Measurements from ENCODE around the gene INO80B.

Gene INO80B

DNA sequence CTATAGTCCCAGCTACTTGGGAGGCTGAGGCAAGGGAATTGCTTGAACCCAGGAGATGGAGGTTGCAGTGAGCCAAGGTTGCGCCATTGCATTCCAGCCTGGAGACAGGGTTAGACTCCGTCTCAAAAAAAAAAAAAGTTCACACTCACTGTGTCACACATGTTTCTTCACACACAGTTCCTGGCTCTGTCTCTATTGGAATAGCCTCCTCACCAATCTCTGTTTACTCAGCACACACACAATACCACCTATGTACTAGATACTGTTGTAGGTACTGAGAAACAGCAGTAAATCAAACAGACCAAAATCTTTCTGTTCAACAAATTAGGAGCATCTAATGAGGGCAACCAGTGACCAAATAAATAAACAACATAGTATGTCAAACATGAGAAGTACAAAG, 31.3 kb downstream of the INO80B start:
- DNase-seq = no peak
- Histone ChIP-seq H3K27me3 (no peaks in the 10 kb centered on the region), H3K4me1 (peaks cover 0 to 21% (median 18%) of the 10 kb centered on the region in 4 donors), H3K4me3 (no peak overlapping the region), H3K9me3 (no peaks in the 10 kb centered on the region), H3K36me3 (peaks cover 17 to 51% (median 31%) of the 10 kb centered on the region in 3 donors), H3K27ac (no peak overlapping the region)
- intact Hi-C loops (cut with DNase I; ENCODE audit: low total_unique reads) = no loop called here
- TF ChIP-seq, protein P1, sequence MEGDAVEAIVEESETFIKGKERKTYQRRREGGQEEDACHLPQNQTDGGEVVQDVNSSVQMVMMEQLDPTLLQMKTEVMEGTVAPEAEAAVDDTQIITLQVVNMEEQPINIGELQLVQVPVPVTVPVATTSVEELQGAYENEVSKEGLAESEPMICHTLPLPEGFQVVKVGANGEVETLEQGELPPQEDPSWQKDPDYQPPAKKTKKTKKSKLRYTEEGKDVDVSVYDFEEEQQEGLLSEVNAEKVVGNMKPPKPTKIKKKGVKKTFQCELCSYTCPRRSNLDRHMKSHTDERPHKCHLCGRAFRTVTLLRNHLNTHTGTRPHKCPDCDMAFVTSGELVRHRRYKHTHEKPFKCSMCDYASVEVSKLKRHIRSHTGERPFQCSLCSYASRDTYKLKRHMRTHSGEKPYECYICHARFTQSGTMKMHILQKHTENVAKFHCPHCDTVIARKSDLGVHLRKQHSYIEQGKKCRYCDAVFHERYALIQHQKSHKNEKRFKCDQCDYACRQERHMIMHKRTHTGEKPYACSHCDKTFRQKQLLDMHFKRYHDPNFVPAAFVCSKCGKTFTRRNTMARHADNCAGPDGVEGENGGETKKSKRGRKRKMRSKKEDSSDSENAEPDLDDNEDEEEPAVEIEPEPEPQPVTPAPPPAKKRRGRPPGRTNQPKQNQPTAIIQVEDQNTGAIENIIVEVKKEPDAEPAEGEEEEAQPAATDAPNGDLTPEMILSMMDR (IDR thresholded peaks at IDR 0.05) = no peak

DNA sequence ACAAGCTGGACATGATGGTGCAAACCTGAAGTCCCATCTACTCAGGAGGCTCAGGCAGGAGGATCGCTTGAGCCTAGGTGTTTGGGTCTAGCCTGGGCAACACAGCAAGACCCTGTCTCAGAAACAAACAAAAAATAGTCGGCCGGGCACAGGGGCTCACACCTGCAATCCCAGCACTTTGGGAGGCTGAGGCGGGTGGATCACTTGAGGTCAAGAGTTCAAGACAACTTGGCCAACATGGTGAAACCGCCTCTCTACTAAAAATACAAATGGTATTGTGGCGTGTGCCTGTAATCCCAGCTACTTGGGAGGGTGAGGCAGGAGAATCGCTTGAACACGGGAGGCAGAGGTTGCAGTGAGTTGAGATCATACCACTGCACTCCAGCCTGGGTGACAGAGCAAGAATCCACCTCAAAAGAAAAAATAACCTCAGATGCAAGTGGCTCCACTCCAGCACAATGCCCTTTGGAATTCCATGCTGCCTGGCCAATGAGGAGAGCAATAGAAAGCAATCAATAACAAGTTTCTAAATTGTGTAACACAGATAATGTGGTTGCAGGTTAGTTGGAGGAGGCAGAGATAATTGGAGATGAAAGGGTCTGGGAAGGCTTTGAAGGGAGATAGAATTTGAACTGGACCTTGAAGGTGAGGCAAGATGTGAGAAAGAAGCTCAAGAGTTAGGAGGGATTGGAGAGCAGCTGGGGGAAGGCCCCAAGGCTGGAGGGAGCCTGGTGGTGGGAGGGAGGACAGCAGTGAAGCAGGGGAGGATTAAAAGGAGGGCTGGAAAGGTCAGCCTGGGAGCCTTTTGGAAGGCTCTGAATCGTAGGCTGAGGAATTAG, 34.0 kb downstream of the INO80B start:
- H3K4me3 ChIP-seq = no peak overlapping the region
- intact Hi-C loops (cut with DNase I; ENCODE audit: low total_unique reads) = no loop called here
- no peaks in the 10 kb centered on the region for H3K9me3 ChIP-seq
- peaks cover 38 to 73% (median 58%) of the 10 kb centered on the region in 3 donors for H3K36me3 ChIP-seq
- no peak for DNase-seq
- H3K27ac ChIP-seq = no peak overlapping the region
- TF ChIP-seq, protein P1 (IDR thresholded peaks at IDR 0.05) = no peak
- H3K4me1 ChIP-seq = peaks cover 0 to 3% (median 1%) of the 10 kb centered on the region in 4 donors
- no peaks in the 10 kb centered on the region for H3K27me3 ChIP-seq

DNA sequence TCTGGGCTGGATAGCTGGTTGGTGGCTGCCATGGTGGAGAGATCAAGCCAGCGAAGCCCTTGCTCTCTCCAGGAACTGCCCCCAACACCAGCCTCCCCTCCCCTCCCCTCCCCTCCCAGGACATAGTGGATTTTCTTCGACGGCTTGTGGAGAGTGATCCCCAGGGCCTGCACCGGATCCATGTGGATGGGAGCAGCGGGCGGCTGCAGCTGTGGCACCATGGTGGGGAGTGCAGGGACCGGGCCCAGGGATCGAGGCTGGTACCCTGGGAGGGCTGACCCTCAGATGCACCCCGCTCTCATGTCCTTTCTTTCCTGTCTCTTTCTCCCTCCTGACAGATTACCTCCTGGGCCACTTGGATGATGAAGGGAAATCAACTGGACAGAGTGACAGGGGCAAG, 35.0 kb downstream of the INO80B start:
- DNase-seq = no peak
- Histone ChIP-seq H3K27ac (no peak overlapping the region), H3K4me1 (no peaks in the 10 kb centered on the region), H3K27me3 (no peaks in the 10 kb centered on the region), H3K4me3 (no peak overlapping the region), H3K9me3 (no peaks in the 10 kb centered on the region), H3K36me3 (peaks cover 38 to 80% (median 58%) of the 10 kb centered on the region in 3 donors)
- intact Hi-C loops (cut with DNase I; ENCODE audit: low total_unique reads) = no loop called here
- TF ChIP-seq, protein P1 (IDR thresholded peaks at IDR 0.05) = no peak

DNA sequence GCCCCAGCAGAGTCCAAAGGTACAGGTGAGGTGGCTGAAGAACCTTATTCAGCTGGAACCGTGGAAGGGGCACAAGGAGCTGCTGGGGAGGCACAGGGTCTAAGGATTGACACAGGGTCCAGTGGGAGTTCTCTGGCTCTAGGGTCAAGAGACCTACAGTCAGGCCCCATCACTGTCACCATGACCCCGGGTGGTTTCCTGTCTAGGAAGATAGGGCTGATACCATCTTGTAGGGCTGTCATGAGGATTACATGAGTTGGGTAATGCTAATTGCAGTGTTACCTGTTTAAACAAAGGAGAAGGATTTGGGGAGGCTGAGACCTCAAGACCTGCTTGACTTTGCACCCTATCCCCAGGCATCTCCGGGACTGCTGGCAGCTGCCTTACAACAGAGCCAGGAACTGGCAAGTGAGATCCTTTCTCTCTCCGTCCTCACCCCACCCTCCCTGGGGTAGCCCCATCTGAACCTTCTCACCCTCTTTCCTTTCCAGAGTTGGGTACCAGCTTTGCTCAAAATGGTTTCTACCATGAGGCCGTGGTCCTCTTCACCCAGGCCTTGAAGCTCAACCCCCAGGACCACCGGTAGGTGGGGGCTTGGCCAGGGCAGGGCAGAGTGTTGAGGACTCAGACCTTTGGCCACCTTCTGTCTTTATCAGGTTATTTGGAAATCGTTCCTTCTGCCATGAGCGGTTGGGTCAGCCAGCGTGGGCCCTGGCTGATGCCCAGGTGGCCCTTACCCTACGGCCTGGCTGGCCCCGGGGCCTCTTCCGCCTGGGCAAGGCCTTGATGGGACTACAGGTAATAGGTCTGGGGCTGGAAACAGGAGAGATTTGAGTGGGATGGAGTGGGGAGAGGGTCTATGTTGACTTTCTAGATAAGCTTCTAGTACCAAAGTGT, 37.0 kb downstream of the INO80B start:
- Histone ChIP-seq H3K4me1 (no peaks in the 10 kb centered on the region), H3K27ac (no peak overlapping the region), H3K4me3 (no peak overlapping the region), H3K9me3 (no peaks in the 10 kb centered on the region), H3K27me3 (peaks cover 0 to 2% of the 10 kb centered on the region in 2 donors), H3K36me3 (peaks cover 32 to 62% (median 44%) of the 10 kb centered on the region in 3 donors)
- TF ChIP-seq, protein P1 (IDR thresholded peaks at IDR 0.05) = no peak
- no peak for DNase-seq
- intact Hi-C loops (cut with DNase I; ENCODE audit: low total_unique reads) = no loop called here

DNA sequence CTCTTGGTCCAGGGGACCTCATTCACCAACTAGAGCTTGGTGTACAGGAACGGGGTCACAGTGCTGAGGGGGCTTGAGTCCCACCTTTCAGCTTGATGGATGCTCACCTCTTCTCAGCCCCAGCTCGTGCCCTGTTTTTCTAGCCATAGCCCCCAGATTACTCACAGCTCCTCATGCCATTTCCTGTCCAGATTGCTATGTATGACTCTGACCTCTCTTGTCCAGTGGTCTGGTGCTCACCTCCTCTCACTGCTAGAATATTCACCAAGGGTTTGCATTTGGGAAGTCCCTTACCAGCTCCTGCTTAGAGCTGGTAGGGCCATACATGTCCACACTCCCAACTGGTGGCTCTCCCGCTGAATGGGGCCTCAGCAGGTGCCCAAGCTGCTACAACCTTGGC, 38.7 kb downstream of the INO80B start:
- DNase-seq = no peak

More for the DNA sequence above, 38.7 kb downstream of the INO80B start:
- Histone ChIP-seq H3K4me1 (peaks cover 0 to 13% (median 12%) of the 10 kb centered on the region in 4 donors), H3K36me3 (peaks cover 32 to 57% (median 42%) of the 10 kb centered on the region in 3 donors), H3K27me3 (peaks cover 0 to 19% of the 10 kb centered on the region in 2 donors), H3K9me3 (no peaks in the 10 kb centered on the region), H3K4me3 (no peak overlapping the region), H3K27ac (no peak overlapping the region)
- TF ChIP-seq, protein P1 (IDR thresholded peaks at IDR 0.05) = no peak
- intact Hi-C loops (cut with DNase I; ENCODE audit: low total_unique reads) = no loop called here

Data from tibial artery (tissue), 4 donors.